Rectal smooth muscle tissue (tissue), 1 donor: ENCODE data around the gene PPP6R2.
"Not testable (repeated sequence)": the region's sequence is repeated elsewhere in the genome, so short reads cannot be mapped to it uniquely, and the experiment has no call there.

Experiments
- H3K27ac ChIP-seq: one replicate; pipeline ENCODE4 v1.7.0; 2013; ENCODE audit warnings: low read depth, low read length, inconsistent platforms
- H3K27me3 ChIP-seq: one replicate; pipeline ENCODE4 v1.7.0; 2013; ENCODE audit warnings: low read length; ENCODE audit not compliant: control insufficient read depth, insufficient read depth
- H3K36me3 ChIP-seq: one replicate; pipeline ENCODE4 v1.7.0; 2013; ENCODE audit warnings: low read length; ENCODE audit not compliant: control insufficient read depth, insufficient read depth
- H3K4me1 ChIP-seq: one replicate; pipeline ENCODE4 v1.7.0; 2013; ENCODE audit warnings: low read length; ENCODE audit not compliant: control insufficient read depth, insufficient read depth
- H3K4me3 ChIP-seq: one replicate; pipeline ENCODE4 v1.7.0; 2013; ENCODE audit warnings: low read length
- H3K9ac ChIP-seq: one replicate; pipeline ENCODE4 v1.7.0; 2013; ENCODE audit warnings: low read length

PPP6R2 gene

GRCh38 chr22:50316114-50317065 lies 26.7 kb upstream of the PPP6R2 start:
- H3K36me3 ChIP-seq = no peaks in the 10 kb centered on the region
- no peaks in the 10 kb centered on the region for H3K27me3 ChIP-seq
- no peak overlapping the region for H3K4me3 ChIP-seq
- H3K27ac ChIP-seq = no peak overlapping the region
- H3K9ac ChIP-seq = no peak overlapping the region
- H3K4me1 ChIP-seq = no peaks in the 10 kb centered on the region

DNA sequence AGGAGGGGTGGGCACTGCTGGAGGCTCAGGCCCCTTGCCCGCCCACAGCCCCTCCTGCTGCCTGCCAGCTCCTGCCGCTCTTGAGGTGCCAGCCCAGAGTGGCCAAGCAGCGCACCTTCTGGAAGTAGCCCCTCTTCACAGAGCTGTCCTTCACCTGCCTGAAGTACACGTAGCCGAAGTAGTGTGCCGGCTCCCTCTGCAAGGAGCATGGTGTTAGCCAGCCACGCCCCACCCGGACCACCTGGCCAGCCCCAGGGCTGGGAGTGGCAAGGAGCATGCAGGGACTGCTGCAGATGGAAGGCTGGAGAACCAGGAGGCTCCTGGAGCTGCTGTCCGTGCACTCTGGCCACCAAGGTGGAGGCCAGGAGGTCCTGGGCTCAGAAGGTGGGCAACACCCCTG lies 25.9 kb upstream of the PPP6R2 start:
- Histone ChIP-seq H3K4me1 (no peaks in the 10 kb centered on the region), H3K27ac (no peak overlapping the region), H3K36me3 (no peaks in the 10 kb centered on the region), H3K27me3 (no peaks in the 10 kb centered on the region), H3K9ac (no peak overlapping the region), H3K4me3 (no peak overlapping the region)

GRCh38 chr22:50317674-50318073 lies 25.5 kb upstream of the PPP6R2 start:
- H3K9ac ChIP-seq = no peak overlapping the region
- H3K27me3 ChIP-seq = no peaks in the 10 kb centered on the region
- H3K4me1 ChIP-seq = no peaks in the 10 kb centered on the region
- H3K27ac ChIP-seq = no peak overlapping the region
- no peaks in the 10 kb centered on the region for H3K36me3 ChIP-seq
- no peak overlapping the region for H3K4me3 ChIP-seq

DNA sequence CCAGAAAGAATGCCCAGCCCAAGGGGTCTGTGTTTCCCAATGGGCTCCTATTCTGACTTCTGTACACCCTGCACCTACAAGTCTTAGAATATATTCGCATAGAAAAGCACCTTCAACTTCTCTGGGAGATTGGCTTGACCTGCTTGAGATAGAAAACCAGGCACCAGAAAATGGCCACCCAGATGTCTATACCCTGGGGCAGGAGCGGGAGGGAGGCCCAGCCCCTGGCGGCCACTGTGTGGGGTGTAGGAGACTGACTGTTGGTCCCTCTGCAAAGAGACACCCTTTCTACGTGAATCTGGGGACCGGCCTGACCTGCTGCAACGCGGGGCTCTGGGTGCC lies 24.8 kb upstream of the PPP6R2 start:
- Histone ChIP-seq H3K27ac (no peak overlapping the region), H3K9ac (no peak overlapping the region), H3K27me3 (no peaks in the 10 kb centered on the region), H3K4me3 (no peak overlapping the region), H3K36me3 (no peaks in the 10 kb centered on the region), H3K4me1 (no peaks in the 10 kb centered on the region)

- Histone ChIP-seq H3K27me3 (no peaks in the 10 kb centered on the region), H3K4me3 (no peak overlapping the region), H3K9ac (no peak overlapping the region), H3K36me3 (no peaks in the 10 kb centered on the region), H3K27ac (no peak overlapping the region), H3K4me1 (no peaks in the 10 kb centered on the region)
Measured at GRCh38 chr22:50318698-50319411, 24.3 kb upstream of the PPP6R2 start.

GRCh38 chr22:50319503-50319951 lies 23.6 kb upstream of the PPP6R2 start:
- H3K27ac ChIP-seq = no peak overlapping the region
- H3K36me3 ChIP-seq = no peaks in the 10 kb centered on the region
- H3K9ac ChIP-seq = no peak overlapping the region
- no peak overlapping the region for H3K4me3 ChIP-seq
- no peaks in the 10 kb centered on the region for H3K4me1 ChIP-seq
- H3K27me3 ChIP-seq = no peaks in the 10 kb centered on the region

DNA sequence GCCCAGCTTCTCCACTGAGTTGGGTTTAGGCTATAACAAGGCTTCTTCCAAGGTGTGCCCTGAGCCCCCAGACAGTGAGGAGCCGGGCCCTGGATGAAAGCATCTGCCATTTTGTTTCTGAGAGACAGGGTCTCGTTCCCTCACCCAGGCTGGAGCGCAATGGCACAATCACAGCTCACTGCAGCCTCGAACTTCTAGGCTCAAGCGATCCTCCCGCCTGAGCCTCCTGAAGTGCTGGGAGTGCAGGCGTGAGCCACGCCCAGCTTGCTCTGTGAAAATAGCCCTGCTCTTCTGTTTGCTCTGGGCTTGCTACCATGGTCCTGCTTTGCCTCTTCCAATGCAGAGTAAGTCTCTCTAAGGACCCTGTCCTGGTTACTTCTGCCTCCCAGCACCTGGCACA lies 23.0 kb upstream of the PPP6R2 start:
- Histone ChIP-seq H3K9ac (no peak overlapping the region), H3K27me3 (no peaks in the 10 kb centered on the region), H3K4me1 (no peaks in the 10 kb centered on the region), H3K4me3 (no peak overlapping the region), H3K27ac (no peak overlapping the region), H3K36me3 (no peaks in the 10 kb centered on the region)

- no peak overlapping the region for H3K4me3 ChIP-seq
- no peaks in the 10 kb centered on the region for H3K36me3 ChIP-seq
- no peak overlapping the region for H3K9ac ChIP-seq
- H3K4me1 ChIP-seq = no peaks in the 10 kb centered on the region
- H3K27ac ChIP-seq = no peak overlapping the region
- H3K27me3 ChIP-seq = no peaks in the 10 kb centered on the region
Measured at GRCh38 chr22:50320671-50321325, 22.3 kb upstream of the PPP6R2 start.

GRCh38 chr22:50322382-50323104 lies 20.6 kb upstream of the PPP6R2 start:
- not testable (repeated sequence) for H3K27ac ChIP-seq, H3K4me1 ChIP-seq, H3K36me3 ChIP-seq, H3K9ac ChIP-seq, H3K4me3 ChIP-seq, H3K27me3 ChIP-seq

- Histone ChIP-seq H3K4me1 (no peaks in the 10 kb centered on the region), H3K27me3 (no peaks in the 10 kb centered on the region), H3K27ac (no peak overlapping the region), H3K9ac (no peak overlapping the region), H3K36me3 (no peaks in the 10 kb centered on the region), H3K4me3 (no peak overlapping the region)
Measured at GRCh38 chr22:50323900-50324299, 19.2 kb upstream of the PPP6R2 start.

GRCh38 chr22:50325444-50326224 lies 17.5 kb upstream of the PPP6R2 start:
- Histone ChIP-seq H3K36me3 (no peaks in the 10 kb centered on the region), H3K4me3 (no peak overlapping the region), H3K27ac (no peak overlapping the region), H3K4me1 (no peaks in the 10 kb centered on the region), H3K9ac (no peak overlapping the region), H3K27me3 (no peaks in the 10 kb centered on the region)
